Activated naive CD8-positive, alpha-beta T cell (primary cell): ENCODE results near the gene PTCHD1.

Source experiments
- H3K27ac Mint-ChIP-seq: one replicate; pipeline ENCODE4 v1.8.0; 2021; ENCODE audit warnings: mixed read lengths
- H3K27me3 Mint-ChIP-seq: one replicate; pipeline ENCODE4 v1.8.0; 2021; ENCODE audit warnings: mixed read lengths
- H3K36me3 Mint-ChIP-seq: one replicate; pipeline ENCODE4 v1.8.0; 2021; ENCODE audit warnings: mixed read lengths
- H3K4me1 Mint-ChIP-seq: one replicate; pipeline ENCODE4 v1.8.0; 2021; ENCODE audit warnings: low read depth, mixed read lengths
- H3K4me3 Mint-ChIP-seq: one replicate; pipeline ENCODE4 v1.8.0; 2021; ENCODE audit warnings: mild to moderate bottlenecking, mixed read lengths
- H3K9me3 Mint-ChIP-seq: one replicate; pipeline ENCODE4 v1.8.0; 2021; ENCODE audit warnings: low read depth, mixed read lengths

PTCHD1 gene

DNA sequence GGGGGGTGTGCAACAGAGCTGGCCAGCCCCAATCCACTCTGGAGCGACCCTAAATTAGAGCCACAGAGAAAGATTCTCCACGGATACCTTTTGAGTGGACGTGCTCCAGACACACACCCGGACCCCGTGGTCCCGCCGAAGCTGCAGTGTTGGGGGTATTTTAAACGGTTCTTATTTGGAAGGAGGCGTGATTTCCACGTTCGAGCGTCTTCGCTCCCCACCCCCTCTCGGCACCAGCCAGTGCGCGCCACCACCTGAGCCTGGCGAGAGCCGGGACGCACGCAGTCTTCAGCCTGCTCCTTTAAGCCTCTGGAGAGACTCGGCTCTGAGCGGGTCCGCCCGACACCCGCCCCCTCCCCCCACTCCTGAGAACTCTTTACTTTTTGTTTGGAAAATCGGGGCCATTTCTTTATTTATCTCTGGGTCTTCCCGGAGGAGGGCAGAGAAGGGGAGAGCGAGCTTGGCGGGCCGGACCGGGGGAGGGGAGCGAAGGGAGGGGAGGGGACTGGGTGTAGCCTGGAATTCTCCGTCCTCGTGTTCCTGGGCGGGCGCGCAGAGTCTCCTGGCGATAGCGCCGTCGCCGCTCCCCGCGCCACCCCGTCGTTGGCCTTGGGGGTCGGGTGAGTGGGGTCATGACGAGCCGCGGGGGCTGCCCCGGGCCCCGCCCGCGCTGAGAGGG, 668 bp upstream of the PTCHD1 start:
- Mint-ChIP-seq H3K27me3 (peaks cover 25% of the 10 kb centered on the region), H3K9me3 (no peaks in the 10 kb centered on the region), H3K36me3 (no peaks in the 10 kb centered on the region), H3K4me1 (peaks cover 13% of the 10 kb centered on the region), H3K4me3 (peak overlapping the region; percentile 38), H3K27ac (no peak overlapping the region)

DNA sequence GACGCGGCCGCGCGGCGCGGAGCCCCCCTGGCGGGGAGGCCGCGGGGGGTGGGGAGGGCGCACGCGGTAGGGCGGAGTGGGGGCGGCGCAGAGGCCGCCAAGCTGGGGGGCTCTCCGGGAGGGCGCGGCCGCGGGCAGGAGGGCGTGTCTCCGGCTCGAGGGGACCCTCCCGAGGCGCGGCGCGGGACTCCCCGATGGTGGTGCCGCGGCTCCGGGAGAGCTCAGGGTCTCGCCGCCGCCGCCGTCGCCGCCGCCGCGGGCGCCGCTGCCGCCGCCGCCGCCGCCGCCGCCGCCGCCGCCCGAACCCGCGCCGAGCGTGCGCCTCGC, 165 bp upstream of the PTCHD1 start:
- H3K27me3 Mint-ChIP-seq: peaks cover 25% of the 10 kb centered on the region

DNA sequence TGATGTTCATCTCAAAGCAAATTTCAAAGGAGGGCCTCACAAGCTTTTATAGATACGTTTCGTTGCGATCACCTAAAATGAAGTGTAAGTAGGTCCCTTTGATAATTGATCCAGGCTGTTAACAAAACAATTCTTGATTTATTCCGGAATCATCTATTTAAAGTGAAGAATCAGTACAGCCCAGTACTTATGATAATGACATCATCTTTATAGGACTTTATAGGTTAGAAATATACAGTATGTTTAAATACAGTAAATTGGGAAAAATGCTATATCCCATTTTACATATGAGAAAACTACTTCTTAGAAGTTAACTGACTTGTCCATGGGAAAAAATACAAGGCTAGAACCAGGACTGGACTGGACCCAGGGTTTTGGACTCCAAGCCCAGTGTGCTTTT, 3.7 kb downstream of the PTCHD1 start:
- no peaks in the 10 kb centered on the region for H3K36me3 Mint-ChIP-seq
- H3K27ac Mint-ChIP-seq: no peak overlapping the region
- no peak overlapping the region for H3K4me3 Mint-ChIP-seq
- no peaks in the 10 kb centered on the region for H3K9me3 Mint-ChIP-seq
- H3K4me1 Mint-ChIP-seq: peaks cover 8% of the 10 kb centered on the region
- peaks cover 16% of the 10 kb centered on the region for H3K27me3 Mint-ChIP-seq

More for the DNA sequence above, 165 bp upstream of the PTCHD1 start:
- H3K4me1 Mint-ChIP-seq: peaks cover 13% of the 10 kb centered on the region
- H3K36me3 Mint-ChIP-seq: no peaks in the 10 kb centered on the region
- no peaks in the 10 kb centered on the region for H3K9me3 Mint-ChIP-seq
- H3K27ac Mint-ChIP-seq: no peak overlapping the region
- H3K4me3 Mint-ChIP-seq: no peak overlapping the region

DNA sequence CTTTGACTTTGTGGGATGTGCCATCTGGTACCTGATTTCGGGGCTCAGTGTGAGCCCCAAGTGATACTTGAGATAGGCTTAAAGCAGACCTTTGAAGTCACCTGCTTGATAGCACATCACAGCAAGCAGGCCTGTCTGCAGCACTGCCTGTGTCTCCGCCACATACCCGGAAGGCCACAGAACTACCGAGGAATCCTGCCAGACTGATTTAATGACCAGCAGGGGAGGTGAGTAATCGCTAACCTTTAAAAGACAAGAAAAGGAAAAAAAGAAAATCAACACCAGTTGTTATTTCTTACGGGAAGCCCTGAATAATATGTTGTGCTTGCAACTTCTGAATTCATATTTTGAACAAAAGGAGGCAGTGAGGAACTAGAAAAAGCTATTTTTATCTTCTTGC, 6.8 kb downstream of the PTCHD1 start:
- no peak overlapping the region for H3K4me3 Mint-ChIP-seq
- H3K27me3 Mint-ChIP-seq: peaks cover 10% of the 10 kb centered on the region
- no peak overlapping the region for H3K27ac Mint-ChIP-seq

DNA sequence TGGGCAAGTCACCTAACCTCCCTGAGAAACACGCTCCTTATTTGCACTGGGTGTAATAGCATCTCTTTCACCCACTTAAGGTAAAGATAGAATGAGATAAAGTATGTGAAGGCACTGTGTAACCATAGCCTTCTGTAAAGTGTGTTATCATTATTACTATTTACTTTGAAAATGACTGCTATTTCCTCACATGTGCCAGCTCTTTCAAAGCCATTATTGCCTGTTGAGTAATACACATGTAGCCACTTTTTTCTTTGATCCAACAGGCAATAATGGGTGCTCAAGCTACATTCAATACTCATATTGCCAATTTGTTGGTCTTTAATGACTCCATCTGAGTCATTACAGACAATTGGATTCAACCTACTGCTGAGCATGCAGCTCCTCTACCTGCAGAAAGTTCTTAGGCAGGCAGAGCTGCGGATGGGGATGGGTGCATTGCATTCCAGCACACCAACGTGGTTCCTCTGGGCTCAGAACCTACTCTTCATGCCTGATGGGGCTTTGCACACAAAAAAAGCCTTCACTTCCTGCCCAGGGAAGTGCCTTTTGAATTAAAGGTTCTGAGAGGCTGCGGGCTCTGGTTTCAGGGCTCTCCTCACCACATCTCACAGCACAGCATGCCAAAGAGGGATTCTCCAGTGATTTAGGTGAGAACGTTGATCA, 9.7 kb downstream of the PTCHD1 start:
- Mint-ChIP-seq H3K4me3 (no peak overlapping the region), H3K27me3 (peaks cover 5% of the 10 kb centered on the region), H3K36me3 (no peaks in the 10 kb centered on the region), H3K9me3 (peaks cover 1% of the 10 kb centered on the region), H3K4me1 (no peaks in the 10 kb centered on the region), H3K27ac (no peak overlapping the region)

More for the DNA sequence above, 6.8 kb downstream of the PTCHD1 start:
- Mint-ChIP-seq H3K4me1 (no peaks in the 10 kb centered on the region), H3K36me3 (no peaks in the 10 kb centered on the region), H3K9me3 (no peaks in the 10 kb centered on the region)

DNA sequence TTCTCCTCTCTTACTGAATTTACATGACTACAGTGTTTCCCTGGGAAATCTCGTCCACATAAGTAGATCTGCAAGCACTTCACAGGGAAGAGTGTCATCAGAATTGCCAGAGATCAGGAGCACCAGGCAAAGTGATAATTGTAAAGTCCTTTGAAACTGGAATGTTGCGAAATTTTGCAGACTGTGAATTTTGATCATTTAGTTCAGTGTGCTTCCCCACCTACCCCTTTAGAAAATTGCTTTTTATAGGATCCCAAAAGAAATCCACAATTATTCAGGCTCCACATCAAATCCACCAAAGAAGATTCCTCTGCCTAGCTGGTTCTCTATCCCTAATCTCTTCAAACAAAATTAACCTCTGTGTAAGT, 10.2 kb downstream of the PTCHD1 start:
- Mint-ChIP-seq H3K27me3 (peaks cover 5% of the 10 kb centered on the region), H3K36me3 (no peaks in the 10 kb centered on the region), H3K4me3 (no peak overlapping the region), H3K27ac (no peak overlapping the region), H3K9me3 (peaks cover 5% of the 10 kb centered on the region), H3K4me1 (no peaks in the 10 kb centered on the region)

DNA sequence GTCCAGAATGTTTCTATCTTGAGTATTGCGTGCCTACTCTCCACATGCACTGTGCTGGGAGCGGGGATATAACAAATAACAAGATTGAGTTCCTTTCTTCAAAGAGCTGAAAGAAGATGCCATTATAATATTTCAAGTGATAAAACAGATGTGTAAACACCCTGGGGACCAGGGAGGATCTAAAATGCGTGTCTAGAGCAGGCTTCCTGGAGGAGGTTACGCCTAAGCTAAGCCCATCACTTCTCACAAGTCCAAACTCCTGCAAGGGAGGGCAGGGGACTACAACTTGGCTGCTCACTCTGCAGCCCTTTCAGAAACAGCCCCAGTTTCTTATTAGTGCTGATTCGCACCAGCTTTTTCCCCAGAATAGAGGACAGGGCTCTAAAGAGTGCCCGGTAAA, 21.5 kb downstream of the PTCHD1 start:
- no peak overlapping the region for H3K27ac Mint-ChIP-seq
- H3K9me3 Mint-ChIP-seq: no peaks in the 10 kb centered on the region
- H3K4me3 Mint-ChIP-seq: no peak overlapping the region
- no peaks in the 10 kb centered on the region for H3K4me1 Mint-ChIP-seq
- H3K36me3 Mint-ChIP-seq: no peaks in the 10 kb centered on the region
- H3K27me3 Mint-ChIP-seq: no peaks in the 10 kb centered on the region

DNA sequence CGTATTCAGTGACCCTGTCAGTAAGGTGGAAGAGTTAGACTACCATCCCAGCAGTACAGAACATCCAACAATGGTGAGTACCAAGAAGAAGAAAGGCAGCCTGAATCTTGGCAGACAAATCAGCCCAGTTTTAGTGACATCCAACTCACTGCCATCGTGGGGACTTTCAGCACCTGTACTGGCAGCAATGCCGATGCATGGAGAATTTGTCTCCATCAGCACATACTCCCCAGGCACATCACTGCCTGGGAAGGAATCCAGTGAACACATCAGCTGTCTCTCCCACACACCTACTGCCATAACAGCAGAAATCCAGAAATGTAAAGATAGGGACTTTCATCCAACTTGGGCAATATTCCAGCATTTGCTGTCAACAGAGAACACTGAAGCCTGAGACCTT, 29.8 kb downstream of the PTCHD1 start:
- H3K27ac Mint-ChIP-seq: no peak overlapping the region
- peaks cover 3% of the 10 kb centered on the region for H3K27me3 Mint-ChIP-seq
- H3K9me3 Mint-ChIP-seq: no peaks in the 10 kb centered on the region
- no peak overlapping the region for H3K4me3 Mint-ChIP-seq
- H3K4me1 Mint-ChIP-seq: no peaks in the 10 kb centered on the region
- H3K36me3 Mint-ChIP-seq: no peaks in the 10 kb centered on the region

DNA sequence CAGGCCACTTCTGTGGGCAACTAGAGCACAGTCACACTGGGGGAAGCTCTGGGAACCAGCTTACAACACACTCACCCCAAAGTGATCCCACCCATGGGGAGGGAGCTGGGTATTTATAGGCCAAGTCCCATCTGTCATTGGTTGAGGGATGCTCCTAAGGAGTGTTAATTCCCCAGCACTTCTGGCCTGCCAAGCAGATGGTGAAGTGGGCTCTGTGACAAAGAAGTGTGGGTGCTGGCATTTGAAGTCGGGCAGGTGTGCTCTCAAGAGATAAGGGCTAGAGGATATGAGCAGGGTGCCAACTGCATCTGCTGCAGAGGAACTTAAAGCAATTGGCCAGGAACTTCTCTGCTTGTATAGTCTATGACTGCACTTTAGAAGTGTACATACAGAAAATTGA, 30.9 kb downstream of the PTCHD1 start:
- H3K36me3 Mint-ChIP-seq: no peaks in the 10 kb centered on the region
- no peaks in the 10 kb centered on the region for H3K4me1 Mint-ChIP-seq
- H3K9me3 Mint-ChIP-seq: no peaks in the 10 kb centered on the region
- H3K27me3 Mint-ChIP-seq: peaks cover 3% of the 10 kb centered on the region
- no peak overlapping the region for H3K4me3 Mint-ChIP-seq
- no peak overlapping the region for H3K27ac Mint-ChIP-seq

DNA sequence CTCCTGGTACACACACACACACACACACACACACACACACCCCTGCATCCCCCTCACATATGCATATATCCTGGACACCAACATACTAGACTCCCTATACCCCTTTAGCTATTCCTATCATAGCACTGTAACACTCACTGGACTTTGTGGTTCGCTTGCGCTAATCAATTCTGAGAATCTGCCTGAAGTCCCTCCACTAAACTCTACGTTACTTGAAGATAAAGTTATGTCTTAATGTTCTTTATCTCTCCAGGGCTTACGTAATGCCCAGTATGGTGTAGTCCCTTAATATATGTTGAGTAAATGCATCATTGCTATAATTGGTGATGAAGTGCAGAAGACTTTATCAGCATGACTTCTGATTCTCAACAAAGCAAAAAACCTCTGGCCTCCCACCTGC, 32.3 kb downstream of the PTCHD1 start:
- Mint-ChIP-seq H3K9me3 (no peaks in the 10 kb centered on the region), H3K36me3 (no peaks in the 10 kb centered on the region), H3K4me3 (no peak overlapping the region), H3K27ac (no peak overlapping the region), H3K4me1 (no peaks in the 10 kb centered on the region), H3K27me3 (peaks cover 3% of the 10 kb centered on the region)

DNA sequence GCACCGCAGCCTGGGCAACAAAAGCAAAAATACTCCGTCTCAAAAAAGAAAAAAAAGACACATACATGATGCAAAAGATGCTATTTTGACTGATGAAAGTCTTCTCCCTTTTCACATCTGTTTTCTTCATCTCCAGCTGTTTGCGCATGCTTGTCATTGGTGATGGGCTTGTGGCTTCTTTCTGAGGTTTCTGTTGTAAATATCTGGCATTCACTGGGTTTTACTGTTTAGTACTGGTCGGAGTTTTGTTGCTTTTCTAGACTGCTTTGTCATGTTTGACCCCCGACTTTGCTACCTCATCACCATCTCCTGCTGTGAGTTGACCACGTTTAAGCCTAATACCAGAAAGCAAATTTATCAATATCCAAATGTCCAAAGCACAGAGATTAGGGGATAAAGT, 34.4 kb downstream of the PTCHD1 start:
- Mint-ChIP-seq H3K9me3 (no peaks in the 10 kb centered on the region), H3K36me3 (no peaks in the 10 kb centered on the region), H3K4me1 (no peaks in the 10 kb centered on the region), H3K4me3 (no peak overlapping the region), H3K27me3 (peaks cover 3% of the 10 kb centered on the region), H3K27ac (no peak overlapping the region)

DNA sequence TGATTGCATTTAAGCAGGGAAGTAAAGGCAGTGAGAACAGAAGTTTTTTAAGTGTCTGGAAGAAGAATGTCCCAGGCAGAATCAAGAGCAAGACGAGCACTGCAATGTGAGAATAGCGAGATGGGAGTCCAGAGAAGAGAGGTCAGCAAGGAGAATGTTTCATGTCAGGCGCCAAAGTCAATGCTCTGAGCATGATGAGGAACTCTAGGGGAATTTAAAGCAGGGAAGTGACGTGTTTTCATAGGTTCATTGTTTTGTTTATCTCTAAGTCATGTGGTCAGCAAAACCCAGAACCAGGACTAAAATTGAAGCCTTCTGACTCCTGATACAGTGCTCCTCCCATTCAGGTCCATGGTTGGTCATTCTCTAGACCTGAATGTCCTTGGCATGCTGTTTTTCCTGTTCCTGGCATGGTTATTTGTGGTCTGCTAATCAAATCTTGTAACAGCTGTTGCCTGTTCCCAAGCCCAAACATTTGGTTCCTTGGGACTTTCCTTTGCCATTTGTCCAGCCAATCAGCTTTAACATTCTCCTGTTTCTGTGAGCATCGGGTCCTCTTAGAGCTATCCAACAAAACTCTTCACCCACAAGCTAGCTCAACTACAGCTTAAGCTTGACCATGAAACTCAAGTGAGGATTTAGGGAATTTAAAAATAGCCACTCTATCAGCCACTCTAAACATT, 37.7 kb downstream of the PTCHD1 start:
- no peaks in the 10 kb centered on the region for H3K4me1 Mint-ChIP-seq
- H3K36me3 Mint-ChIP-seq: no peaks in the 10 kb centered on the region
- H3K9me3 Mint-ChIP-seq: no peaks in the 10 kb centered on the region
- H3K27me3 Mint-ChIP-seq: peaks cover 3% of the 10 kb centered on the region
- no peak overlapping the region for H3K4me3 Mint-ChIP-seq
- H3K27ac Mint-ChIP-seq: no peak overlapping the region

DNA sequence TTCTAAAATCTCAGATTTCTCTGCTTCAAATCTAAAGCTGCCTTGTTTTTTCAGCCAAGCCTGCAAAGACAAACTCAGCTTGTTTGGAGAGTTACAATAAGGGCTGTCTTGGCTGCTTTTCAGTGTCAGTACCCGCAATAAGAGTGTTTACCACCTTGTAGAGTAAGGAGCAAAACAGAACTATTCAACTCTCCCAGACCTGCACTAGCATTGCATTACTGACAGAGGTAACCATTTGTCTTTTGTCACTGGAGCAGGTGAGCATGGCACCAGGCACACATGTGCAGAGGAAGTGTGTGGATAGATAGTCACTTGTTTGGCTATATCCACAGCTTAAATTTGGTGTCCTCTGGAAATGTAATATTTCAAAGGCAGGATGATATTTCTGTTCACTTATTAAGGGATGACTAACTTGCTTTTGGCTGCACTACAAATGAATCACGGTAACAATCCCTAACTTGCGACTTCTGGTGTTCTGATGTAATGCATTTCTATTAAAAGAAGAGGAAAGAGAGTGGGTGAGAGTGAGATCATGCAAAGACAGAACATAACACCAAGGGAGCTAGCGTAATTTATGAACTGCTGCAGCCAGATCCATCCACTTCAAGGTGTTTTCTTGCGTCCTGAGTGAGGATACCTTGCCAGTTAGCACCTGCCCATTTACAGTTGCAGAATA, 38.6 kb downstream of the PTCHD1 start:
- Mint-ChIP-seq H3K36me3 (no peaks in the 10 kb centered on the region), H3K4me3 (no peak overlapping the region), H3K27me3 (peaks cover 3% of the 10 kb centered on the region), H3K4me1 (no peaks in the 10 kb centered on the region), H3K27ac (no peak overlapping the region), H3K9me3 (no peaks in the 10 kb centered on the region)

DNA sequence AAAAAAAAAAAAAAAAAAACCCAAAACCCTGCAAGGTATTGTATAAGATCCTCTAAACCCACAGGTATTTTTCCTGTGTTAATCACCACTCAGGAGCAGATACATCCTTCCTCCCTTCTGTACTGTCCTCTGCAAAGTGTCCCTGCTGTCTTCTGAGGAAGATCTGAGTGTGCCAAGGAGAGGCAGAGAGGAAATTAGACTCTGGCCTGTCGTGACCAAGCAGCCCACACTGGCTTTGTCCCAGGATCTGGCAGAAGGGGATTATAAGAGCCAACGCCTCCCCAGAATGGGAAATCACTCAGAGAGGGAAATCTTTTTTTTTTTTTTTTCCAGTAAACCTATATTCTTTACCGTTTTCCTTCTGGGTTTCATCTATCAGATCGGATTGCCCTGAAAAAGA, 39.6 kb downstream of the PTCHD1 start:
- Mint-ChIP-seq H3K27ac (no peak overlapping the region), H3K27me3 (no peaks in the 10 kb centered on the region), H3K4me3 (no peak overlapping the region), H3K9me3 (no peaks in the 10 kb centered on the region), H3K36me3 (no peaks in the 10 kb centered on the region), H3K4me1 (no peaks in the 10 kb centered on the region)

DNA sequence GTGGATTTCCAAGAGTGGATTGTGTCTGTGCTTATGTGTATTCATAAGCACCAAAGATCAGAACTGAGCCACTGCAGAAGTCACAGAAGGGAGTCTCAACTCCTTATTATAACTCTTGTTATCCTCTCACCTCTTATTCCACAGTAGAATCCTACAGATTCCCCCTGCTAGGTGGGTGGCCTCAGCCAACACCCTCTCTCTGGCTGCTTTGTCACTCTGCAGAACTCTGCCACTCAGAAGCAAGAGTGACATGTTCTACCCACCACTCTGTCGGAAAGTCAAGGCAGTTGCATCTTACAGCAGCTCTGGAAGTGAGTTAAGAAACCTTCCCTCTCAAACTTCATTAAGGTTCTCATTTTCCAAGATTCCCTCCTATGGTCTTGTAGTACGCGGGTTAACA, 41.9 kb downstream of the PTCHD1 start:
- H3K9me3 Mint-ChIP-seq: no peaks in the 10 kb centered on the region
- H3K27ac Mint-ChIP-seq: no peak overlapping the region
- peaks cover 5% of the 10 kb centered on the region for H3K27me3 Mint-ChIP-seq
- no peaks in the 10 kb centered on the region for H3K36me3 Mint-ChIP-seq
- peaks cover 3% of the 10 kb centered on the region for H3K4me1 Mint-ChIP-seq
- H3K4me3 Mint-ChIP-seq: no peak overlapping the region
